ENCODE measurements around the gene SLC12A7. TPM values are rescaled to one million over a fixed set of nuclear protein-coding genes. Genes with fewer than 3 reads are reported as not detected.

Gene SLC12A7
- total RNA-seq, 1 experiment from 2014 or later = 30.8 TPM

DNA sequence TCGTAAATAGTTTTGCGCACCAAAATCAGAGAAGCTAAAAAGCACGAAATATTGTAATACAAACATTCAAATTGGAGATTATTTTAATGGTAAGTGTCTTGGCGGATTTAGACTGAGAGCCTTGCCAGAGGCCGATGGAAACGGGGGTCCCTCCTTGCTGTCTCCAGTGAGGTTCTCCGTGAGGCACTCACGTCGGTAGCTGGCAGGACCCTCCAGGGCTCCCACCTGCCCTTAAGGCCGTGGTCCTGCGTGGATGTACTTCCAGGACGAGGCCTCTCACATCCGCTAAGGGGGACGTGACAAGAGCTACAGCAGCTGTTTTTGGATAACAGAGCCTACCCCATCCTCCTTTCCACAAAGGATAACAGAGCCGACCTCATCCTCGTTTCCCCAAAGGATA lies 95.4 kb downstream of the SLC12A7 start:
- H3K27me3 ChIP-seq (ENCODE audit: insufficient read depth, low read length) = no peaks in the 10 kb centered on the region
- H3K27ac Mint-ChIP-seq = no peak overlapping the region
- H3K9me3 Mint-ChIP-seq = no peaks in the 10 kb centered on the region; a peak in 1 of 5 replicates
- H4K91ac ChIP-seq (ENCODE audit: insufficient read length, low read depth, low read length) = no peak overlapping the region
- H3T11ph ChIP-seq (ENCODE audit: low read length) = no peak overlapping the region
- no peak overlapping the region for H2BK5ac ChIP-seq (ENCODE audit: insufficient read length, low read length)
- no CpG with 5 or more reads among the region's 16 CpGs for WGBS (ENCODE audit: extremely low coverage, insufficient read length, low lambda C conversion rate)
- H3K27me3 Mint-ChIP-seq (ENCODE audit: low read depth) = no peaks in the 10 kb centered on the region
- TF ChIP-seq, protein P1, sequence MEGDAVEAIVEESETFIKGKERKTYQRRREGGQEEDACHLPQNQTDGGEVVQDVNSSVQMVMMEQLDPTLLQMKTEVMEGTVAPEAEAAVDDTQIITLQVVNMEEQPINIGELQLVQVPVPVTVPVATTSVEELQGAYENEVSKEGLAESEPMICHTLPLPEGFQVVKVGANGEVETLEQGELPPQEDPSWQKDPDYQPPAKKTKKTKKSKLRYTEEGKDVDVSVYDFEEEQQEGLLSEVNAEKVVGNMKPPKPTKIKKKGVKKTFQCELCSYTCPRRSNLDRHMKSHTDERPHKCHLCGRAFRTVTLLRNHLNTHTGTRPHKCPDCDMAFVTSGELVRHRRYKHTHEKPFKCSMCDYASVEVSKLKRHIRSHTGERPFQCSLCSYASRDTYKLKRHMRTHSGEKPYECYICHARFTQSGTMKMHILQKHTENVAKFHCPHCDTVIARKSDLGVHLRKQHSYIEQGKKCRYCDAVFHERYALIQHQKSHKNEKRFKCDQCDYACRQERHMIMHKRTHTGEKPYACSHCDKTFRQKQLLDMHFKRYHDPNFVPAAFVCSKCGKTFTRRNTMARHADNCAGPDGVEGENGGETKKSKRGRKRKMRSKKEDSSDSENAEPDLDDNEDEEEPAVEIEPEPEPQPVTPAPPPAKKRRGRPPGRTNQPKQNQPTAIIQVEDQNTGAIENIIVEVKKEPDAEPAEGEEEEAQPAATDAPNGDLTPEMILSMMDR (conservative IDR thresholded peaks at IDR 0.05) = no peak
- no peaks in the 10 kb centered on the region; the same call in 1 of the 2 replicates for H3K4me1 ChIP-seq (ENCODE audit: insufficient read depth, low read length)
- no peak for DNase-seq
- H3K14ac ChIP-seq (ENCODE audit: insufficient read depth, low read length) = no peak overlapping the region
- H2BK12ac ChIP-seq (ENCODE audit: insufficient read length, low read depth, low read length) = no peak overlapping the region
- no peak overlapping the region for H3K18ac ChIP-seq (ENCODE audit: insufficient read length, low read depth, low read length)
- no peak overlapping the region for H2BK120ac ChIP-seq (ENCODE audit: low read depth, low read length, poor library complexity, severe bottlenecking)
- H3K9me3 ChIP-seq (ENCODE audit: control insufficient read depth, low read depth, low read length) = no peaks in the 10 kb centered on the region
- no peak overlapping the region; a peak in 1 of 5 replicates for H3K4me3 Mint-ChIP-seq
- H3K23me2 ChIP-seq (ENCODE audit: insufficient read length, low read depth, low read length, poor library complexity, severe bottlenecking) = no peaks in the 10 kb centered on the region
- H3K56ac ChIP-seq (ENCODE audit: insufficient read length, low read depth, low read length) = no peak overlapping the region
- peaks cover 12 to 17% of the 10 kb centered on the region in 2 experiments for H3K4me1 Mint-ChIP-seq
- no peak overlapping the region for H3K23ac ChIP-seq (ENCODE audit: insufficient read length, low read depth, low read length)
- no peak overlapping the region for H2AFZ ChIP-seq (ENCODE audit: low read length)
- H2BK15ac ChIP-seq (ENCODE audit: low read depth, low read length) = no peak overlapping the region
- no peak overlapping the region for H2BK20ac ChIP-seq (ENCODE audit: low read depth, low read length, poor library complexity, severe bottlenecking)
- H3K4me2 ChIP-seq (ENCODE audit: insufficient read depth, insufficient read length, low read length) = no peak overlapping the region
- no peak overlapping the region for H4K8ac ChIP-seq (replicated peaks; ENCODE audit: insufficient read length, low read depth, low read length)
- no peak overlapping the region for H2AK5ac ChIP-seq (ENCODE audit: insufficient read length, low read length)
- H3K36me3 Mint-ChIP-seq (ENCODE audit: insufficient read depth in 1 of 3, low read depth in 3 of 3) = no peaks in the 10 kb centered on the region
- no peaks in the 10 kb centered on the region for H4K20me1 ChIP-seq (ENCODE audit: control insufficient read depth, insufficient read depth, insufficient read length)
- no peak overlapping the region for H4K5ac ChIP-seq (ENCODE audit: insufficient read length, low read depth, low read length)
- H3K4ac ChIP-seq (ENCODE audit: low read depth, low read length) = no peak overlapping the region
- H3K79me2 ChIP-seq (ENCODE audit: insufficient read depth, low read length) = no peaks in the 10 kb centered on the region
- H3K9ac ChIP-seq (ENCODE audit: extremely low read depth, insufficient read length, low read length) = no peak overlapping the region
- H3K79me1 ChIP-seq (ENCODE audit: insufficient read depth, low read depth, low read length, poor library complexity, severe bottlenecking) = no peaks in the 10 kb centered on the region
- H3K27ac ChIP-seq (ENCODE audit: insufficient read length, low read depth, low read length) = no peak overlapping the region

Measured in H9 (cell line).